ENCODE results near the gene ALPI.
"Not testable (repeated sequence)": the region's sequence is repeated elsewhere in the genome, so short reads cannot be mapped to it uniquely, and the experiment has no call there.

The ALPI gene

DNA sequence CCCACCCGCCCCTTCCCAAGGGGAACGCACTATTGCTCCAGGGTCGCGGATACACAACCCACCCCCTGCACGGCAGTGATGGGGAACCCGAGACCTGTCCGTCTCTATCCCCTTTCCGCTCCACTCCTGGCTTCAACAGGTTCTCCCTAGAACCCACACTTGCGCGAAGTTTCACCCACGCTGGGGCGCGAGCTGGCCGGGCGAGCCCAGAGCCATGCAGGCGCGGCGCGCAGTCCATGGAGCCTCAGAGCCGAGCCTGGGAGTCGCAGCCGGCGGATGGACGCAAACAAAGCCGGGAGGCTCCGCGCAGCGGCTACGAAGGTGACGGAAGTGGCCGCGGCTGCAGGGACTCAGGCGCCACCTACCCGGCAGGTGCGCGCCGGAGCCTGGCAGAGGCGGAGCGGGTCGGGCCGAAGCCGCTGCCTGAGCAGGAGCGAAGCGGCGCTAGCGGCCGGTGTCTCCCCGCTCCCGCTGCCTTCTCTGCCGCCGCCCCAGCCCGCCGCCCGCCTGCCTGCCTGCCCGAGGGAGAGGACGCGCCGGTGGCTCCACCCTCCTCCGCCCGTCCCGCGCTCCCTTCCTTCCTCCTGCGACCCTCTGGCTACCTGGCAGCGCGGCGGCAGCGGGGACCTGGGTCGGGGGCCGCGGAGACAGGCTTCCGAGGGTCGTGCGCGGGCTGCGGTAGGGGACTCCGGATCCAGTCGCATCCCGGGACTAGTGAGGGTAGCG, 35.3 kb upstream of the ALPI start:
- no peak for DNase-seq (ENCODE audit: low read depth)

DNA sequence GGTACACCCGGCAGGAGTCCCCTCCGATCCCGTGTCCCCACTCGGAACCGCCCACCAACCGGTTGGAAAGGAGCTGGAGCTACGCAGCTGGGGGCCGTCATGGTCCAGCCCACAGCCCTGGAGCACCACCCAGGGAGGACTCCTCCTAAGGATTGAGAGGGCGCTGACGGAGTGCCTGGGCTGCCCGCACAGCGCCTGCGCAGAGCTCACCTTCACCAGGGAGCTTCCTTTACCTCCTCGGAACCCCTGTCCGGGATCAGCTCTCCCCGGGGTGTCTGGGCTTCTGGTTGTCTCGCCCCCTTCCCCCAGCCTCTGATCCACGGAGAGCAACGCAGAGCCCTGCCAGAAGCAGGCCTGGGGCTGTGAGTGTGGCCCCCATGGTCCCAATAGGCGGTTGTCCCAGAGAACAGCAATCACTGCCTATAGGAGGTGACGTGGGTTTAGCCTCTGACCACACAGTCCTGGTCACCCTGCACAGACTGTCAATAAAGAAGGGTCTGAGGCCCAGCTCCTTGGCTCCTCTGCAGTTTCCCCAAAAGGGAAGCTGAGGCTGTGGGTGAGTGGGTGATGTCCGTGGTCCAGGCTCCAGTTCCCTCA, 34.7 kb upstream of the ALPI start:
- DNase-seq (ENCODE audit: low read depth): no peak

DNA sequence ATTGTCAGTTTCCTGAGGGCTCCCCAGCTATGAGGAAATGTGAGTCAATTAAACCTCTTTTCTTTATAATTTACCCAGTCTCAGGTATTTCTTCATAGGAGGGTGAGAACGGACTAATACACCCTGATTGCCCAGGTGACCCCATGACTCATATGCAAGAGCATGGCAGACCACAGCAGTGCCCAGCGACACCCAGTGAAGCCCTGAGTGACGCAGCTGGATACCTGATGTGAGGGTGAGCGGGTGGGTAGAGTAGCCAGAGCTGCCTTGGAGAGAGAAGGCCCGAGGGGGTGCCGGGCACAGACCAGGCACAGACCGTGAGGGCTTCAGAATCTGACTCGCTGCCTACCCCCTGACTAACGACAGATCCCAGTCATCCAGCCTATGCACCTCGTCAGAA, 33.9 kb upstream of the ALPI start:
- no peak for DNase-seq (ENCODE audit: low read depth)

DNA sequence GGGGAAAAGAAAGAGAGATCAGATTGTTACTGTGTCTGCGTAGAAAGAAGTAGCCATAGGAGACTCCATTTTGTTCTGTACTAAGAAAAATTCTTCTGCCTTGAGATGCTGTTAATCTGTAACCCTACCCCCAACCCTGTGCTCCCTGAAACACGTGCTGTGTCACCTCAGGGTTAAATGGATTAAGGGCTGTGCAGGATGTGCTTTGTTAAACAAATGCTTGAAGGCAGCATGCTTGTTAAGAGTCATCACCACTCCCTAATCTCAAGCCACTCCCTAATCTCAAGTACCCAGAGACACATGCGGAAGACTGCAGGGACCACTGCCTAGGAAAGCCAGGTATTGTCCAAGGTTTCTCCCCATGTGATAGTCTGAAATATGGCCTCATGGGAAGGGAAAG, 33.0 kb upstream of the ALPI start:
- not testable (repeated sequence) for DNase-seq (ENCODE audit: low read depth)

DNA sequence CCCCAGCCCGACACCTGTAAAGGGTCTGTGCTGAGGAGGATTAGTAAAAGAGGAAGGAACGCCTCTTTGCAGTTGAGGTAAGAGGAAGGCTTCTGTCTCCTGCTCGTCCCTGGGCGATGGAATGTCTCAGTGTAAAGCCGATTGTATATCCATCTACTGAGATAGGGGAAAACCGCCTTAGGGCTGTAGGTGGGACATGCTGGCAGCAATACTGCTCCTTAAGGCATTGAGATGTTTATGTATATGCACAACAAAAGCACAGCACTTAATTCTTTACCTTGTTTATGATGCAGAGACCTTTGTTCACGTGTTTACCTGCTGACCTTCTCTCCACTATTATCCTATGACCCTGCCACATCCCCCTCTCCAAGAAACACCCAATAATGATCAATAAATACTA, 32.5 kb upstream of the ALPI start:
- not testable (repeated sequence) for DNase-seq (ENCODE audit: low read depth)

DNA sequence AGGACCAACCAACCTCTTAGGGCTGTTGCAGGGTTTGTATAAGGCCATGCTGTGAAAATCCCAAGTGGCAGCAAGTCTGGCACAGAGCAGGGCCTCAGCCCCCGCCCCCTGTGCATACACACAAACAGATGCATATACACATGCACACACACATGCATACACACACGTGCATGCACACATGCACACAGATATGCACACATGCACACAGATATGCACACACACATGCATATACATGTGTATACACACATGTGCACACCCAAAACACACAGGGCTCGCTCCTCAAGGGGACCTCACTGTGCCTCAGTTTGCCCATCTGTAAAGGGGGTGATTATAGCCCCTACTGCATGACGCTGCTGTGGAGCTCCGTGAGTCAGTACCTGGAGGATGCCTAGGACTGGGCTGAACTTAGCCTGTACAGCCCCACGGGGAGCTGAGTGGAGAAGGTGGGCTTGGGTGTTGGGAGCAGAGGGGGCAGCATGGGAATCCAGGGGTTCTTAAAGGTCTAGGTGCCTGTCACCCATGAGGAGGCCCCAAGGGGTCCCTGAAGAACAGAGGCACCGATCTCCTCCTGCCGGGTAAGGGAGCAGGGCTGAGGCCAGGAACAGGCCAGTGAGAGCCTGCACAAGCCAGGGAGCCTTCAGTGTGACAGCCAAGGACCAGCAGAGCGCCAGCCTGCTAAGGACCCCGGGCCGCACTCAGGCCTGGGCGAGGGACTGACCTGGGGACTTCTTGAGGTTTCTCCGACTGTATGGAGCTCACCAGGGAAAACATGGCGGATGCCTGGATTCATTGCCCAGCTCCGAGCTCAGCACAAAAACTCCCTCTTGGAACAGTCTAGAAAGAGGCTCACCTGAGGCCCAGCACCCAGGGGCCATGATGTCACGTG, 24.0 kb upstream of the ALPI start:
- no peak for DNase-seq (ENCODE audit: low read depth)

DNA sequence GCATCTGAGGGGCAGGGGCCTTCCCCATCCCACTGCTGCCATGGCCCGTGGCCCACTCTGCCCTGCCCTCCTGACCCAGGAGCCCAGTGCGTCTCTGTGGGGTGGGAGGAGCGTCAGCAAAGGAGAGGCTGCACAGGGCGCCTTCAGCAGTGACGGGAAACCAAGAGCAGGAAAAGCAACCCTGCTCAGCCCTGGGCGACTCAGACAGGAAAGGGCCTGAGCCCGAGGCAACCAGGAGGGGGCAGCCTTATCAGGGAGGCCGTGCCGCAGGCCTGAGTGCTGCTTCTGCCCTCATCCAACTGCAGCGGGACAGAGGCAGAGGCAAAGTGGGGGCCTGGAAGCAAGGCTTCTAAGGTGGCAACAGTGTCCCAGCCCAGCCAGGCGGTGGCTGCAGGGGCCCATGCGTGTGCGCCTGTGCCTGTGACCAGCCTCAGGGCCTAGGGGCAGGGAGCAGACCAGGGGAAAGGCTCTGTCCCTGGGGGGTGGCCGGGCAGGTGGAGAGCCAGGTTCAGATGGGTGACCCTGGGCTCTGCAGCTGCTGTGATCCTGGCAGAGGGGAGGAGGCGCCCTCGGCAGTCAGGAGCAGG, 23.3 kb upstream of the ALPI start:
- no peak for DNase-seq (ENCODE audit: low read depth)

DNA sequence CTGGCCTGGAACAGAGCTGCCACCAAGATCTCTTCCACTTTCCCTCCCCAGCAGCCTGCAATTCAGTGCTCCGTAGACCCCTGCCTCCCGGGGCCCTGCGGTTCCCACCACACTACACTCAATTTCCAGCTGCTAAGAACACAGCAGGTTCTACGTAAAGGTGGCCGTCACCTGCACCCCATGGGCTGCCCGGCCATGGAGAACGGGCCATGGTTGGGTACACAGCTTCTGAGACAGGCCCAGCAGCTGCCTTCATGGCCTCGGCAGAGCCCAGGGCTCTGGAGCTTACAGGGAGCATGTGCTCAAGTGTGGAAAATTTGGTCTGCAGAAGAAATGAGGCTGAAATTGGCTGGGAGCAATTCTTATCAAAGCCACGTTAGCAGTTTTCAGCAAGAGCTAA, 22.3 kb upstream of the ALPI start:
- not testable (repeated sequence) for DNase-seq (ENCODE audit: low read depth)

DNA sequence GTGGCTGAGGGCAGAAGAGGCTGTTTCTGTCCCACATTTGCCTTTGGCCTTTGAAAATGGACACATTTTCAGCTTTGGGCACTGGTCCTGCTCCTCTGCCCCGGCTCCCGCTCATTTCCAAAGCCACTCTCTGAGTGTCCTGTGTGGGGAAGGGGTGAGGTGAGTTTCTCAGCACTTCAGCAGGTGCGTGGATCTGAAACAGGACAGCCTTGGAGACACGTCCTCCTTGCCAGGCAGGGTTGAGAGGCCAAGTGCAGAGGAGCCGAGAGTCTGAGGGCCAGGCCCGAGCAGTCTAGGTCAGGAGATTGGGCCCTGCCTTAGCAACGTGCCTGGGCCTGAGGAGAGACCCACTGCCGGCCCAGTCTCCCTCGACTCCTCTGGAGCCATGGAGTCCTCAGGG, 21.9 kb upstream of the ALPI start:
- no peak for DNase-seq (ENCODE audit: low read depth)

DNA sequence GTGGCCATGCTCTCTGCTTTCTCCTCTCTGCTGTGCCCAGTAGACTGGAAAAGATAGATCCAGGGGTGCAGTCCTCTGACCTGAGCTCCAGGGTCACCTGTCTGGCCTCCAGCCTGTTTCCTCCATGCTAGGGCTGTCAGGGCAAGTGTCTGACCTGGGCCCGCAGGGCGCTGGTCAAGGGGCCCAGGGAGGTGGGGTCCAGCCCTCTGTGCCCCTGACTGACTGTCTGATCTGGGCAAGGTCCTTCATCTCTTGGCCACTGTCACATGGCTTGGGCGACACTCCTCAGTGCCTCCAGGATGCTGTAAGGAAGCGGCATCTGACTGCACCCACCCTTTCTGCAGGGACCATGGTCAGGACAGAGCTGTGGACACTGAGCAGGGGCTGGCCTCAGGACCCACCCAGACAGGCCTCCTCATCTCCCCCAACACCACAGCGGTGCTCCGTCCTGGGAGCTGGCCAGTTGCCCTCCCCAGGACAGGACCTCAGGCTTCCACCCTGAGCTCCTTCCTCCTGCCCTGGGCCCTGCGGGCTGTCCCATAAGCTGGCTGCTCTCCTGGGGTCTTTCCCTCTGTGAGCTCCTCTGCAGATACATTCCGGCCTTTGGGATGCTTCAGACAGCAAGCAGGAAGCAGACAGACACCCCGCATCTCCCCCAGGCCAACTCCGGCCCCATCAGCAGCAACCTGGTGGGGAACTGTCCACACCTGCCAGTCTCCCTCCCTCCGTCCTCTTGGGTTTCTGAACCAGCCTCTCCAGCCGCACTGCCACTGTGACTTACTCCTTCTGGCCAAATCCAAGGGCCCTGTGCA, 21.2 kb upstream of the ALPI start:
- no peak for DNase-seq (ENCODE audit: low read depth)

DNA sequence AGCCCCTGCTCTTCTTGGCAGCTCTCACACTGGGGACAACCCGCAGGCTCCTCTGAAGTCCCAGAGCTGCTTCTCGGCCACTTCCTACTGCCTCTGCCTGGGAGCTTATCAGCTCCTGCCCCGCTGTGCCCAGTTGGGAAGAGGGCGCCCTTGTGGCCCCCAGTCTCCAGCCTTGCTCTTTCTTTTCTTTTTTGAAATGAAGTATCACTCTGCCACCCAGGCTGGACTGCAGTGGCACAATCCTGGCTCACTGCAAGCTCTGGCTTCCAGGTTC, 20.6 kb upstream of the ALPI start:
- DNase-seq (ENCODE audit: low read depth): no peak

DNA sequence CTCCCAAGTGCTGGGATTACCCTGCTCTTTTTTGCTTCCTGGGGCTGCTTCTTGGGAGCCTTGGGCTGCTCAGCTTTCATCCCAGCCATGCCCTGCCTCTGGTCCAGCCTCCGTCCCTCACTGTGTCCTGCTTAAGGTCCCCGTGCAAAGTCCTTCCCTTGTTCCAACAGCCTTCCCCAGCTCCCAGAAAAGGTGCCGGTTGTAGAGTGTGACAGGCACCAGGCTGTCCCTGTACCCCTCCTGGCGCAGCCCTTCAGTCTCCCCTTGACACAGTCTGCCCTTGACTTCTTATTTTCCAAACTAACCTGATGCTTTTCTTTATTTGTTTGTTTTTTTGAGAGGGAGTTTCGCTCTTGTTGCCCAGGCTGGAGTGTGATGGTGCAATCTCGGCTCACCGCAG, 20.1 kb upstream of the ALPI start:
- DNase-seq (ENCODE audit: low read depth): no peak

DNA sequence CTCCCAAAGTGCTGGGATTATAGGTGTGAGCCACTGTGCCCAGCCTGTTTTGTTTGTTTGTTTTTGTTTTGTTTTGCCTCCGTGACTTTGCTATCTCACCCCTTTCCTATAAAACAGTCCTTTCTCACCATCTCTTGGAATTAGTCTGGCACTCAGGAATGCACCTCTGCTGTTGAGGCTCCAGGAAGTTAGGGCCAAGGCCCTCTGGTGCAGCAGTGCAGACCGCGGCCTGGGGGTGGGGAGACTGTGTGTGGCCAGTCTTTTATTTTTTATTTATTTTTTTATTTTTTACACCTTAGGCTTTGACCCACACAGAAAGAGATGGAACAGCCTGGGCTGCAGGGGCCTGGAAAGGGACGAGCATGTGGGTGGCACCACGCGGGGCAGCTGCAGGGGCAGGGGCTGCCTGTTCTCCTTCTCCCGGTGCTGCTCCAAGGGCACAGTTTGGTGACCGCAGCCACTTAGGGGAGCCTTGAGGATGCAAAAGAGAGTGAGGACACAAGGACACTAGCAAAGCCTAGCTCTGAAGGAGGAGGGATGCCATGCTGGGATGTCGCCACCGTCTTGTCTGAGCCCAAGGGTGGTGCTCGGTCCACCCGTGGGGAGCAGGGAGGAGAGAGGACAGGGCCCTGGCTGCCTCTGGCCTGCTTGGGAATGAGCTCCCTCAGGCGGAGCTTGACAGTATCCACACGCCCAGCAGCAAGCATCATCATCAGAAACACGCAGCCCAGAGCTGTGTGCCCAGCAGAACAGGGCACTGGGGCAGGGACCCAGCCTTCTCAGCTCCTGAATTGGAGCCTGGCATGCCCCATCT, 19.4 kb upstream of the ALPI start:
- no peak for DNase-seq (ENCODE audit: low read depth)

DNA sequence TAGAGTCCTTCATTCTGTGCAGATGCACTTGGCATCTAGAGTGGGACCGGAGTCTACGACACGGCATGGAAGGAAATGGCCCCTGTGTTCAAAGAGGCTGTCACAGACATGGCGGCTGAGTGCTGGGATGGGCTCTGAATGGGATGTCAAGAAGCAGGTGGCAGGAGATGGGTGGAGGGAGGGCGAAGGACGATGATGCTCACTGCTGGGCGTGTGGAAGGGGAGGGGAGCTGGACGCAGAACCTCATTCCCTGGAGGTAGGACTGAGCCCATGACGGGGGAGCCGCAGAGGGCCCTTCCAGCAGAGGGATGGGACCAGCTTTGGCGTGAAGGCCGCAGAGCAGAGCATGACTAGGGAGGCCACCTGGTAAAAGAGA, 18.8 kb upstream of the ALPI start:
- no peak for DNase-seq (ENCODE audit: low read depth)

DNA sequence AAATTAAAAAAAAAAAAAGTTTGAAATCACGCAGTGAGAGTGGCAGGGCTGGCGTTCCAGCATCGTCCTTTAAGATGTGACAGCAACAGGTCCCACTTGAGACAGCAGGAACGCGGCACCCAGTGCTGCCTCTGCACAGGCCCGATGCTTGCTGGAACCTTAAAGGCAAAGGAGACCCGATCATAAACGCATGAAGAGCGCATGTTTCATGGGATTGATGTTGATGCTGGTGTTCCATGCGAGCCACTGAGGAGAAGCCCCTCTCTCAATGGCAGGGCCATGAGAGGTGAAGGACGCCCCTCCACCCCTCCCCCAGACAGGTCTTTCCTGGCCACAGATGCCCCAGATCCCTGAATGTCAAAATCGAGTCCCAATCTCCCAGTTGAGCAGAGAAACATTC, 17.9 kb upstream of the ALPI start:
- DNase-seq (ENCODE audit: low read depth): no peak

DNA sequence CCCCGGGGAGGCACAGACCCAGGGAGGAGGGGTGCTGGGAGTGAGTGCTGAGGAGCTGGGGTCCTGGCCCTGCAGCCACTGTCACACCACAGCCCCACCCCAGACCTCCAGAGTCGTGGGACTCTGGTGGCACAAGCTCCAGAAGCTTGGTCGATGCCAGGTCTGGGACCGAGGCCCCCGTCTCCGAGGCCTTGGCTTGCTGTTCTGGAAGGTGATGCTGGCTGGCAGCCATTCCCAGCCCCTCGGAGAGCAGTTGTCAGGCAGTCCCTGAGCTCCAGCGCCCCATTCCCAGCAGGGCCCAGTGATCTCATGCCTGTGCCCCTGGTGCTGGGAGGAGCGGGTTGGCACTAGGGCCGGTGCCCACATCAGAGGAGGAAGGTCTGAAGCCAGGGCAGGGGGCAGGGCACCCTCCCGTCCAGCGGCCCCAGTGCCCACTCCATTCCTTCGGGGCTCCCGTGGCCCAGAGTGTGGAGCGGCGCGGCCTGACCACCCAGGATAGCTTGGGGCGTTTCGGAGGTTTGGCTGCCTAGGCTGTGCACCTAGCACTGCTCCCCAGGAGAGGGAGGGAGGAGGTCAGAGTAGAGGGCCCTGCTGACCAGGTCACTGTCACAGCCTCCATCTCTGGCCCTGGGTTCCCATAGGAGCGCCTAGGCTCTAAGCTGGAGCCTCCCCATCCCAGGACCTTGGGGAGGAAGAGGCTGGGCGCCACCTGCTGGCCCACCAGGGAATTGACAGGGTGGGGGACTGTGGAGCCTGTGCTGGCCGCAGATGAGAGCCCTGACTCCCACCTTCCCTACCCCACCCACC, 16.8 kb upstream of the ALPI start:
- DNase-seq (ENCODE audit: low read depth): peak; percentile 20

DNA sequence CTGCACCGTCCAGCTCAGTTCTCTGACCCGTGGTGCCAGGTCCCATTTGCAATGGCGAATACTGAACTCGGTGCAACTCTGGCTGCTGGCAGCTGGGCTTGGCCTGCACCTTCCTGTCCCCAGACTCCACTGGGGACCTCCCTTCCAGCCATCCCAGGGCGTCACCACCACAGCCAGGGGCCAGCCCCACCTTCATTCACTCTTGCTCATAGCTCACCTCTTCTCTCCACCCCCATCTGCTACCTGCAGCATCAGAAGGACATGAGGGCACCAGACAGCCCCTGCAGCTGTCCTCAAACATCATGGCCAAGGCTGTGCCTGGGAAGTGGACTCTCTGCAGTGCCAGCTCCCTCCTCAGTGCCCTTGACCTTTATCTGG, 16.2 kb upstream of the ALPI start:
- no peak for DNase-seq (ENCODE audit: low read depth)

DNA sequence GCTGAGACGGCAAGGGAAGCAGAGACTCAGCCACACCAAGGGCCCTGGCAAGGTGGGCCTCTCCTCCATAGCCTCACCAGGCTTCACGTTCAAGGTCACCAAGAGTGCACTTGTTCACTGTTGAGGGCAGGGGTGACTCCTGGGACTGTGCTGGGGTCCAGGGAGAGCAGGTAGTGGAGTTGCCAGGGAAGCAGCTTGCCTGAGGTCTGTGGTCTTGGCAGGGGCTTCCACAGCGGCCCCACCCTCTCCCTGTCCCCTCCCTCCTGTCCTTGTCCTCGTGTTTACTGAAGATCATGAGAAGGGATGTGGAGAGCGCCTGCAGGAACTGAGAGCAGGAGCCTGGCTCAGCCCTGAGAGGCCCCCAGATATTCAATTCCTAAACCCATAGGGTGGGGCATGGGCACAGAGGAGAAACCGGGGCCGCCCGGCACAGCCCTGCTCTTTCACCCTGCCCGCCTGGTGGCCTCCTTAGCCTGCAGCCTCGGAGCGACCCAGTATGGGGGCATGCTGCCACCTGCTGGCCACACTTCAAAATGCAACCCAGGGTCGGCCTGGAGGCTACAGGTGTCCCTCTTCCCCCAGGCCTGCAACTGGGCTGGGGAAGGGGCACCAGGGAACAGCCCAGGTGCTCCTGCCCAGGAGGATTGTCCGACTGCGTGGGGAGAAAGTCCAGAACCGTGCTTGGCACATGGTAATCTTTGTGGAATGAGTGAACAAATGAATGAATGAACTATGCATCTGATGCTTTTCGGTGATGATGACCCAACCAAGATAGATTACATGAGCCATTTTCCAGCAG, 15.5 kb upstream of the ALPI start:
- DNase-seq (ENCODE audit: low read depth): peak; percentile 76

DNA sequence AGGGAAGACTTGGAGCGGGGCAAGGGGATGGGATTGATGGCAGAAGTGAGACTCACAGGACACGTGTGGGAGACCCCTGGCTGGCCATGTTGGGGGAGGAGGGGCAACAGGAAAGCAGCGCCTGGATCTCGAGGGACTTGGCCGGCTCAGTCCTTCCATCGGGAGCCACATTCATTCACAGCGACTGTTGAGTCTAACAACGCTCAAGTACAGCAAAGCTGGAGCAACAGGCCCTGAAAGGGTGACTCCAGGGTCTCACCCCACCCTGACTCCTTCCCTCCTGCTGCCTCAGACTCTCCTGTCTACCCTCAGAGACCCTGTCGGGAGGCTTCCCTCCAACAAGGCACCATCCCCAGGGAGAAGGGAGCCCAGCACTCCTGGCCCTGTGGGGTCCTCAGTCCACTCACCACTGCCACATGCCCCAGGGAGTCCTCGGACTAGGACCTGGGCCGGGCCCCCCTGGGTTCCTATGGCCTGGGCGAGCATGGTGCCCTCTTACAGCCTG, 14.8 kb upstream of the ALPI start:
- no peak for DNase-seq (ENCODE audit: low read depth)
